ENCODE results near the gene NXPE1.
"Not testable (repeated sequence)": the region's sequence is repeated elsewhere in the genome, so short reads cannot be mapped to it uniquely, and the experiment has no call there.

The NXPE1 gene

GRCh38 chr11:114559425-114560310, at the start of gene NXPE1:
Gene NXPE1, minus strand, starts transcription at chr11:114559881. Its CDS starts 8,680 bp downstream, at chr11:114551201.
- DNase-seq, result no peak

GRCh38 chr11:114609429-114609828, 49.7 kb upstream of the NXPE1 start:
- DNase-seq, result no peak

GRCh38 chr11:114608605-114609004, 48.9 kb upstream of the NXPE1 start:
- DNase-seq, result not testable (repeated sequence)

- no peak for DNase-seq
Observed at GRCh38 chr11:114607753-114608459, 48.2 kb upstream of the NXPE1 start.

- not testable (repeated sequence) for DNase-seq
Observed at GRCh38 chr11:114606802-114607075, 47.1 kb upstream of the NXPE1 start.

- no peak for DNase-seq
Observed at GRCh38 chr11:114606003-114606801, 46.5 kb upstream of the NXPE1 start.

- DNase-seq, result no peak
Observed at GRCh38 chr11:114605370-114605769, 45.7 kb upstream of the NXPE1 start.

- DNase-seq, result no peak
Observed at GRCh38 chr11:114604886-114605285, 45.2 kb upstream of the NXPE1 start.

- no peak for DNase-seq
Observed at GRCh38 chr11:114604179-114604813, 44.6 kb upstream of the NXPE1 start.

- DNase-seq, result not testable (repeated sequence)
Observed at GRCh38 chr11:114603151-114603550, 43.5 kb upstream of the NXPE1 start.

GRCh38 chr11:114598461-114598860, 38.8 kb upstream of the NXPE1 start:
- DNase-seq, result no peak

- no peak for DNase-seq
Observed at GRCh38 chr11:114596175-114596919, 36.7 kb upstream of the NXPE1 start.

GRCh38 chr11:114595571-114595970, 35.9 kb upstream of the NXPE1 start, which contains the start of gene NXPE4:
Gene NXPE4, minus strand, starts transcription at chr11:114595786. Its CDS starts 1,027 bp downstream, at chr11:114594759.
- no peak for DNase-seq

- DNase-seq, result no peak
Observed at GRCh38 chr11:114594703-114595102, 35.0 kb upstream of the NXPE1 start.

GRCh38 chr11:114587398-114587953, 27.8 kb upstream of the NXPE1 start:
- DNase-seq, result no peak

- no peak for DNase-seq
Observed at GRCh38 chr11:114586797-114587196, 27.1 kb upstream of the NXPE1 start.

GRCh38 chr11:114571712-114572111, 12.0 kb upstream of the NXPE1 start:
- DNase-seq, result no peak

GRCh38 chr11:114569801-114570200, 10.1 kb upstream of the NXPE1 start:
- DNase-seq, result no peak

GRCh38 chr11:114566276-114566675, 6.6 kb upstream of the NXPE1 start:
- no peak for DNase-seq

GRCh38 chr11:114564831-114565230, 5.2 kb upstream of the NXPE1 start:
- DNase-seq, result no peak

- no peak for DNase-seq
Observed at GRCh38 chr11:114563077-114563476, 3.4 kb upstream of the NXPE1 start.
